ENCODE results near the gene ALKBH7.

DNA sequence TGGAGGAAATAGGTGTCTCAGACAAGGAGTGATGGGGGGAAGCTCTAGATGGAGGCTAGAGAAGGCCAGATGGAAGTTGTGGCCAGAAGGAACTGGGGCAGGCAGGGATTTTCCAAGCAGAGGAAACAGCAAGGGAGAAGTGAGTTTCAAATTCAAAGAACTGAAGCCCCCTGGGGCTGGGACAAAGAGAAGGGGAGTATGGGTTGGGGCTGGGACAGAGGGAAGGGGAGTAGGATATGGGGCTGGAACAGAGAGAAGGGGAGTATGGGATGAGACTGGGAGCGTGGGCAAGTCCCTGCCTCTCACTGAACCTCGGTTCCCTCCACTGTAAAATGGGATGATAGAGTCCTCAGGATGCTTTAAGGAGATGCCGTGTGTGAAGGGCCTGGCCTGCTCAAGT lies 22.2 kb downstream of the ALKBH7 start:
- TF ChIP-seq CTCF (IDR thresholded peaks at IDR 0.05) (no peak), POLR2A (IDR thresholded peaks at IDR 0.05) (no peak)
